PC-3 (cell line): ENCODE results near the gene R3HDM2. TPM values are rescaled to one million over a fixed set of nuclear protein-coding genes. Genes with fewer than 3 reads are reported as not detected.

Source experiments
- ATAC-seq: fragments of 200-7000 bp; cut with Tn5 transposase; 2 replicates; pipeline ENCODE4 v1.9.1; 2020; ENCODE audit warnings: mild to moderate bottlenecking, moderate library complexity
- BruUV-seq: library from RNA; stranded (reverse); fragments of 400-500 nt; replicated peaks from 2 replicates; lab custom pipeline; 2021; lab: Mats Ljungman, UMichigan
- CTCF ChIA-PET: fragments of 300-600 bp; sonication (Branson Sonifier 250); formaldehyde crosslinking; loops from one replicate; lab custom pipeline; 2022; ENCODE audit warnings: antibody characterized with exemption; lab: Charles Lee
- POLR2A ChIA-PET: fragments of 300-600 bp; sonication (Branson Sonifier 250); formaldehyde crosslinking; loops from one replicate; lab custom pipeline; 2022; ENCODE audit warnings: antibody characterized with exemption; ENCODE audit not compliant: unreplicated experiment; lab: Charles Lee
- DNase-seq: peaks from one replicate; pipeline ENCODE4 v3.0.0-alpha.2; 2015
- H2AFZ ChIP-seq: fragments of 300-600 bp; sonication (generic); 2 replicates; pipeline ENCODE4 v1.6.0; 2016; ENCODE audit warnings: antibody characterized with exemption, low read length
- H3F3A ChIP-seq: fragments of 300-600 bp; sonication (generic); one replicate; pipeline ENCODE4 v1.6.0; 2017; ENCODE audit warnings: antibody characterized with exemption, low read length, control low read depth, mild to moderate bottlenecking; ENCODE audit not compliant: unreplicated experiment
- H3K27ac ChIP-seq: fragments of 300-600 bp; sonication (generic); 2 replicates; pipeline ENCODE4 v1.5.1; 2016; ENCODE audit warnings: mild to moderate bottlenecking, low read length
- H3K27me3 ChIP-seq: fragments of 300-600 bp; sonication (generic); 2 replicates; pipeline ENCODE4 v1.6.1; 2016; ENCODE audit warnings: low read length, mixed read lengths
- H3K36me3 ChIP-seq: fragments of 300-600 bp; sonication (generic); 2 replicates; pipeline ENCODE4 v1.6.1; 2016; ENCODE audit warnings: low read depth, mixed run types, low read length, mixed read lengths
- H3K4me1 ChIP-seq: fragments of 300-600 bp; sonication (generic); 2 replicates; pipeline ENCODE4 v1.5.1; 2016; ENCODE audit warnings: low read length; ENCODE audit not compliant: insufficient read depth
- H3K4me2 ChIP-seq: fragments of 300-600 bp; sonication (generic); 2 replicates; pipeline ENCODE4 v1.6.0; 2016; ENCODE audit warnings: low read length
- H3K4me3 ChIP-seq: fragments of 300-600 bp; sonication (generic); 2 replicates; pipeline ENCODE4 v1.5.1; 2016; ENCODE audit warnings: mild to moderate bottlenecking, low read length, mixed read lengths
- H3K79me2 ChIP-seq: fragments of 300-600 bp; sonication (generic); 2 replicates; pipeline ENCODE4 v1.6.1; 2017; ENCODE audit warnings: low read length, mixed read lengths
- H3K9ac ChIP-seq: fragments of 300-600 bp; sonication (generic); 2 replicates; pipeline ENCODE4 v1.6.0; 2016; ENCODE audit warnings: mild to moderate bottlenecking, low read length
- H3K9me2 ChIP-seq: fragments of 300-600 bp; sonication (generic); replicated peaks from 2 replicates; pipeline ENCODE4 v1.6.1; 2016; ENCODE audit warnings: mixed run types, low read length, mixed read lengths
- H3K9me3 ChIP-seq: fragments of 300-600 bp; sonication (generic); 2 replicates; pipeline ENCODE4 v1.6.1; 2016; ENCODE audit warnings: low read length, mixed read lengths
- H4K20me1 ChIP-seq: fragments of 300-600 bp; sonication (generic); 2 replicates; pipeline ENCODE4 v1.6.1; 2016; ENCODE audit warnings: low read length, mixed read lengths
- CTCF ChIP-seq: fragments of 300-600 bp; sonication (generic); conservative IDR thresholded peaks from 2 replicates; pipeline ENCODE4 v1.5.1; 2017; ENCODE audit warnings: antibody characterized with exemption, low read depth, mild to moderate bottlenecking, low read length
- EZH2 ChIP-seq: fragments of 300-600 bp; sonication (generic); IDR thresholded peaks from one replicate; pipeline ENCODE4 v1.6.1; 2017; ENCODE audit warnings: antibody characterized with exemption, mild to moderate bottlenecking, low read length; ENCODE audit not compliant: unreplicated experiment
- EZH2phosphoT487 ChIP-seq: fragments of 300-600 bp; sonication (generic); IDR thresholded peaks from 2 replicates; pipeline ENCODE4 v1.6.1; 2018; ENCODE audit warnings: mild to moderate bottlenecking, antibody characterized with exemption, low read length, borderline replicate concordance
- intact Hi-C: fragments of 100-400 bp; cut with micrococcal nuclease; formaldehyde crosslinking; loops from 2 replicates; pipeline ENCODE4 v1.9.0; 2023
- total RNA-seq: library from RNA; depleted of rRNA; stranded (reverse); fragments of >200 nt; gene quantifications from 2 replicates; pipeline ENCODE4 v1.2.3, GENCODE V29; 2014

R3HDM2 gene
- total RNA-seq, 1 experiment from 2014 or later = 14.0 TPM

DNA sequence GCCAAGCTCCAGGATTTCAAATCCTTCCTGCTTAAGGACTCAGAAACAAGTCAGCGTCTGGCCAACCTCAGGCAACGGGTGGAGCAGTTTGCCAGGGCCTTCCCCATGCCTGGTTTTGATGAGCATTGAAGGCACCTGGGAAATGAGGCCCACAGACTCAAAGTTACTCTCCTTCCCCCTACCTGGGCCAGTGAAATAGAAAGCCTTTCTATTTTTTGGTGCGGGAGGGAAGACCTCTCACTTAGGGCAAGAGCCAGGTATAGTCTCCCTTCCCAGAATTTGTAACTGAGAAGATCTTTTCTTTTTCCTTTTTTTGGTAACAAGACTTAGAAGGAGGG lies 196.6 kb downstream of the R3HDM2 start:
- CTCF ChIA-PET = no interaction called here
- Histone ChIP-seq H3K9me2 (no peaks in the 10 kb centered on the region), H3F3A (no peaks in the 10 kb centered on the region), H2AFZ (no peak overlapping the region), H3K9ac (no peak overlapping the region), H3K4me2 (no peak overlapping the region), H3K9me3 (no peaks in the 10 kb centered on the region), H3K27ac (no peak overlapping the region), H3K36me3 (peaks cover 34% of the 10 kb centered on the region; the same call in 1 of the 2 replicates), H3K4me3 (no peak overlapping the region), H4K20me1 (peaks cover 2% of the 10 kb centered on the region; the same call in 1 of the 2 replicates), H3K4me1 (peaks cover 18% of the 10 kb centered on the region), H3K79me2 (peaks cover 38% of the 10 kb centered on the region), H3K27me3 (no peaks in the 10 kb centered on the region)
- intact Hi-C loops = no loop called here
- TF ChIP-seq EZH2phosphoT487 = no peak
- no peak for TF ChIP-seq CTCF
- TF ChIP-seq EZH2 = no peak
- no TSS peak for BruUV-seq
- POLR2A ChIA-PET = no interaction called here
- ATAC-seq (no peak), DNase-seq (no peak)

DNA sequence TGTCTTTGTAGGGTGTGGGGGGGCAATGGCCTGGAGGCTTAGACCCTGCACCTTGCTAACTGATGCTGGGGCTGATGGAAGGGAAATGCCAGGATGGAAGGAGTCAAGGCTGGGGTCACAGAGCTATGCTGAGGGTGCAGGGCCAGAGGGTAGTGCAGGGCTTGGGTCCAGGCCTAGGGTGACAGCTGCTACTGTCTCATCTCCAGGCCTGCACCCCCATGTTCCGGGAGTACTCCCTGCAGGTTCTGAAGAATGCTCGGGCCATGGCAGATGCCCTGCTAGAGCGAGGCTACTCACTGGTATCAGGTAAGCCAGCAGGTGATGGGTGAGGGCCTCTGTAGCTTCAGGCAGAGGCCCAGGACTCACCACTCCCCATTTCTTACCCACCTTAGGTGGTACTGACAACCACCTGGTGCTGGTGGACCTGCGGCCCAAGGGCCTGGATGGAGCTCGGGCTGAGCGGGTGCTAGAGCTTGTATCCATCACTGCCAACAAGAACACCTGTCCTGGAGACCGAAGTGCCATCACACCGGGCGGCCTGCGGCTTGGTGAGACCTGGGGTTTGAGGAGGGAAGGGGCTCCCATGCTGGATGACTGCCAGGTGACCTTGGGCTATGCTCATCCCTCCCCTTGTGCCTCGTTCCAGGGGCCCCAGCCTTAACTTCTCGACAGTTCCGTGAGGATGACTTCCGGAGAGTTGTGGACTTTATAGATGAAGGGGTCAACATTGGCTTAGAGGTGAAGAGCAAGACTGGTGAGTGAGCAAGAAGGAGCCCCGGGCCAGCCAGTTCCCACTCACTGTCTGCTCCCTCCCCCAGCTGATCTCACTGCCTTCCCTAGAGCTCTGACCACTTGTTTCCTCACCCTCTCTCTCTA lies 197.2 kb downstream of the R3HDM2 start:
- H3K4me2 ChIP-seq = no peak overlapping the region
- H3K9me2 ChIP-seq = no peaks in the 10 kb centered on the region
- H3K27ac ChIP-seq = no peak overlapping the region
- intact Hi-C loops = no loop called here
- H3K4me3 ChIP-seq = no peak overlapping the region
- H3K36me3 ChIP-seq = peaks cover 34% of the 10 kb centered on the region; the same call in 1 of the 2 replicates
- ChIA-PET POLR2A (no interaction called here), CTCF (no interaction called here)
- H3K4me1 ChIP-seq = peaks cover 19% of the 10 kb centered on the region
- ATAC-seq (no peak), DNase-seq (no peak)
- TF ChIP-seq EZH2 (no peak), EZH2phosphoT487 (no peak)
- no peak overlapping the region for H3K9ac ChIP-seq
- H3K79me2 ChIP-seq = peaks cover 38% of the 10 kb centered on the region
- H3K27me3 ChIP-seq = no peaks in the 10 kb centered on the region
- H3F3A ChIP-seq = no peaks in the 10 kb centered on the region
- no TSS peak for BruUV-seq
- H3K9me3 ChIP-seq = no peaks in the 10 kb centered on the region
- no peak overlapping the region for H2AFZ ChIP-seq
- H4K20me1 ChIP-seq = peaks cover 2% of the 10 kb centered on the region; the same call in 1 of the 2 replicates

- Histone ChIP-seq H3K4me2 (0 out of 2 replicates have a peak overlapping the region, but pooled peaks have one; percentile 95), H3K9me2 (no peaks in the 10 kb centered on the region), H3K36me3 (peaks cover 34% of the 10 kb centered on the region; the same call in 1 of the 2 replicates), H3K4me3 (no peak overlapping the region), H2AFZ (no peak overlapping the region), H3K9me3 (no peaks in the 10 kb centered on the region), H3K4me1 (peaks cover 19% of the 10 kb centered on the region), H4K20me1 (peaks cover 2% of the 10 kb centered on the region; the same call in 1 of the 2 replicates), H3K27me3 (no peaks in the 10 kb centered on the region), H3K27ac (no peak overlapping the region), H3F3A (no peaks in the 10 kb centered on the region), H3K79me2 (peaks cover 38% of the 10 kb centered on the region), H3K9ac (no peak overlapping the region)
- no peak for DNase-seq
- ChIA-PET CTCF (no interaction called here), POLR2A (no interaction called here)
- intact Hi-C loops = no loop called here
- TF ChIP-seq CTCF (no peak), EZH2 (no peak), EZH2phosphoT487 (no peak)
- BruUV-seq = no TSS peak
- ATAC-seq = no peak
Measured at GRCh38 chr12:57232156-57232756, 198.6 kb downstream of the R3HDM2 start.
